DMS153 (cell line): ENCODE results near the gene KLHL15.
A peak's percentile ranks its signal among the peaks of the same experiment; 100 is the strongest.
"Not testable (repeated sequence)": the region's sequence is repeated elsewhere in the genome, so short reads cannot be mapped to it uniquely, and the experiment has no call there.

ENCODE experiments used
- DNase-seq: peaks from one replicate; lab custom pipeline; 2025; lab: John Stamatoyannopoulos, UW

Gene KLHL15

DNA sequence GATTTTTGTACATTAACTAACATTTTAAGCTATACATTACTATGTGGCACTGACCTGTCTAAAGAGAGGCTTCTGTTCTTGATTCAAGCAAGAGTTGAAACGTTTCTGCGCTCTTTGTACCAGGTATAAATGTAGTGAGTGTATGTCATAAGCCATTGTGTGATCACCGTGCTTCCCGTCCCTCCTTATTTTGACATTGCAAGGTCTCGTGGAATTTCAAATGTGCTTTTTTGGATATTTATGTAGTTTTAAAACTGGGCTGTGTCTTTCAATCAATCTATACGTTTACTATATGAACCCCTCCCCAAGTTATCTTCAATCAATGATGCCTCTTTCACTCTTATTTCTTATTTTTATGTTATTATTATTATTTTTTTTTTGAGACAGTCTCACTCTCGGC is at the start of gene KLHL15:
Gene KLHL15 (minus strand): TSS at position 101 of the 400 bp plus-strand sequence. CDS start 20,493 bp downstream, outside the sequence.
- DNase-seq = no peak

DNA sequence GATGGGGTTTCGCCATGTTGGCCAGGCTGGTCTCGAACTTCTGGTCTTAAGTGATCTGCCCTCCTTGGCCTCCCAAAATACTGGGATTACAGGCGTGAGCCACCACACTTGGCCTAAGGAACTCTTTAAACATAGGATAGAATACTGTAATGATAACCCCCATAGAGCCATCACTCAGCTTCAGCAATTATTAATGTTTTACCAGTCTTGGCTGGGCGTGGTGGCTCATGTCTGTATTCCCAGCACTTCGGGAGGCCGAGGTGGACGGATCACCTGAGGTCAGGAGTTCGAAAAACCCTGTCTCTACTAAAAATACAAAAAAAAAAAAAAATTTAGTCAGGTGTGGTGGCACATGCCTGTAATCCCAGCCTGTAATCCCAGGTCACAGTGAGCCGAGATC is 42.9 kb upstream of the KLHL15 start:
- DNase-seq = no peak

GRCh38 chrX:24063488-24063887 is 36.5 kb upstream of the KLHL15 start:
- no peak for DNase-seq

- no peak for DNase-seq
Measured at GRCh38 chrX:24055043-24055356, 28.0 kb upstream of the KLHL15 start.

GRCh38 chrX:24054182-24055042 is 27.4 kb upstream of the KLHL15 start, which contains the start of gene EIF2S3:
Gene EIF2S3 (plus strand): TSS chrX:24054956. CDS start chrX:24054969, 13 bp downstream.
- DNase-seq = peak; percentile 83

GRCh38 chrX:24050522-24051318 is 23.7 kb upstream of the KLHL15 start:
- not testable (repeated sequence) for DNase-seq

- DNase-seq = not testable (repeated sequence)
Measured at GRCh38 chrX:24049643-24050042, 22.7 kb upstream of the KLHL15 start.

DNA sequence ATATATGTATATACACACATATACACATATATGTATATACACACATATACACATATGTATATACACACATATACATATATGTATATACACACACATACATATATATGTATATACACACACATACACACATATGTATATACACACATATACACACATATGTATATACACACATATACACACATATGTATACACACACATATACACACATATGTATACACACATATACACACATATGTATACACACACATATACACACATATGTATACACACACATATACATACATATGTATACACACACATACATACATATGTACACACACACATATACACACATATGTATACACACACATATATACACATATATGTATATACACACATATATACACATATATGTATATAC is 19.1 kb upstream of the KLHL15 start:
- DNase-seq = not testable (repeated sequence)

DNA sequence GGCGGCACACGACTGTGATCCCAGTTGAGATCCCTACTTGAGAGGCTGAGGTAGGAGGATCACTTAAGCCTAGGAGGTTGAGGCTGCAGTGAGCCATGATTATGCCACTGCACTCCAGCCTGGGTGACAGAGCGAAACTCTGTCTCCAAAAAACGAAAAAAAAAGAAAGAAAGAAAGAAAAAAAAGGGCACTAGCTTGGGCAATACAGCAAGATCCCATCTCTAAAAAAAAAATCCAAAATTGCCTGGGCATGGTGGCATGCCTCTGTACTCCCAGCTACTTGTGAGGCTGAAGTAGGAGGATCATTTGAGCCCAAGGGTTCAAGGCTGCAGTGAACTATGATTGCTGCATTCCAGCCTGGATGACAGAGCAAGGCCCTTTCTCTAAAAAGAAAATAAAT is 10.7 kb upstream of the KLHL15 start:
- DNase-seq = no peak

DNA sequence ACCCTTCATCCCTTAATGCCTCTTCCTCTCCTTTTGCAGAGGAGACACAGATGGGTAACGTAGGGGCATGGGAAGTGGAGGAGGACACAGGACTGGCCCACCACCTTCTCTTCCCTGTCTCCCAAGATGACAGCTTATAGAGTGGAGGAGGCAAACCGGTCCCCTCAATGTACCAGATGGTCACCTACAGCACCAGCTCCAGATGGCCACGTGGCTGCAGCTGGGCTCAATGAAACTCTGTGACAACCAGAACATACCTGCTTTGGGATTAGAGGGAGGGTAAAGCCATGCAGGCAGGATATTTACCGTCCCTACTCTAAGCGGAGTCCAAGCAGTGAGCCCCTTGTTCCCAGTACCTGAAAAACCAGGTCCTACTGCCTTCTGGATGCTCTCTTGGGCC is 7.5 kb upstream of the KLHL15 start:
- DNase-seq = no peak

DNA sequence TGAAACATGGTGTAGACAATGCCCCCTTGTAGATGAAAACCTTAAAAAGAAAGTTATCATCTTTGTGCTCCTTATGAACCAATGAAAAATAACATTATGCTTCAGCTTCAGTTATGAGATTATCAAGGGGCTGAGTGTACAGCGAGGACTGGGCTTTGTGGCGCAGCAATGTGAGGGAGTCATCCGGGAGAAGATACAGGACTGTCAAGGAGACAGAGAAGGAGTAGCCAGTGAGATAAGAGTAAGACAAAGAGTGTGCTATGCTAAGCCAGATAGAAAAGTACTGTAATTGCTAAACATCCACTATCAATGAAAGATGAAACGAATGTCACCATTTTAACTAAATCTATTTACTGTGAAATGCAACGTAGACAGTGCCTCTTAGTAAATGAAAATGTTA is 3.6 kb upstream of the KLHL15 start:
- DNase-seq = no peak

DNA sequence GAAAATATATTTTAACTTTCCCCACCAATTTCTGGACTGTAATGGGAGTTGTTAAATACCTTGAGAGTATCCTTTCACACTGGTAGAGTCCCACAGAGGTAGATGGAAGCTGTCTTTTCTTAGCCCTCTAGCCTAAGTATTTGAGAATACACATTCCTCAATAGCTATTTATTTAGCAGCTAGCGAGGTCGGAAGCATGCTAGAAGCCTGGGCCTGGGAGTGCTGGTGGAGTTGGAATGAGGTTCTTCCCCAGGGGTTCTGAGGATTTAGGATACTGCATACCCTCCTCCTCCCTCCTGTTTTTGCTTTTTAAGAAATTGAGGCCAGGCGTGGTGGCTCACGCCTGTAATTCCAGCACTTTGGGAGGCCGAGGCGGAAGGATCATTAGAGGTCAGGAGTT is 999 bp upstream of the KLHL15 start:
- DNase-seq = no peak

- DNase-seq = no peak
Measured at GRCh38 chrX:24026432-24026831, 554 bp downstream of the KLHL15 start.

DNA sequence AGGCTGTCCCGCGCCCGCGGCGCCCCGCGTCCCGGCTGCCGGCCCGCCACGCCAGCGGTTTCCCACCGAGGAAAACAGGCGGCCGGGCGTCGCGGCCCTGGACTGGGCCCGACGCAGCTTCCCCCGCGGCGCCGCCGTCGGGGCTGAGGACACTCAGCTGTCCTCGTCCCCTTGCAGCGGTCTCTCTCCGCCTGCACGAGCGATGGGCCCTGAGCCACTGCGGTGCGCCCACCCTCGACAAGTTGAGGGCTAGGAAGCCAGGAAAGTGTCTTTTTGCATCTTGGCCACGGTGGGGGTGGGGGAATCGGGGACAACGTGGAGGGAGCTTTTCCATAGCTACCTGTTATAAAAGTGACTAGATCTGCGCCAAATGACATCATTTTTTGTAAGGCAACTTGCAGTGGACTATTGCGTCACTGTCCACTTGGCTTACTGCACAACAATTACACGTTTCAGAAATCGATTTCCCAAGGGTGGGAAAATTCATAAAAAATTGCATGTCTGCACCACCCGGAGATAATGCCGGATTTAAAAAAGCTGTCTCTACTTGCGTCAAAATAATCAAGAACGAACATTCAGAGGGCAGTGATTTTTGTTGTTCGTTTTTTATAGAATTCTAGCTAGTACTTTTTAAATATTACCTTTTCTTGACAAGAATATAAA is 1.1 kb downstream of the KLHL15 start:
- no peak for DNase-seq

DNA sequence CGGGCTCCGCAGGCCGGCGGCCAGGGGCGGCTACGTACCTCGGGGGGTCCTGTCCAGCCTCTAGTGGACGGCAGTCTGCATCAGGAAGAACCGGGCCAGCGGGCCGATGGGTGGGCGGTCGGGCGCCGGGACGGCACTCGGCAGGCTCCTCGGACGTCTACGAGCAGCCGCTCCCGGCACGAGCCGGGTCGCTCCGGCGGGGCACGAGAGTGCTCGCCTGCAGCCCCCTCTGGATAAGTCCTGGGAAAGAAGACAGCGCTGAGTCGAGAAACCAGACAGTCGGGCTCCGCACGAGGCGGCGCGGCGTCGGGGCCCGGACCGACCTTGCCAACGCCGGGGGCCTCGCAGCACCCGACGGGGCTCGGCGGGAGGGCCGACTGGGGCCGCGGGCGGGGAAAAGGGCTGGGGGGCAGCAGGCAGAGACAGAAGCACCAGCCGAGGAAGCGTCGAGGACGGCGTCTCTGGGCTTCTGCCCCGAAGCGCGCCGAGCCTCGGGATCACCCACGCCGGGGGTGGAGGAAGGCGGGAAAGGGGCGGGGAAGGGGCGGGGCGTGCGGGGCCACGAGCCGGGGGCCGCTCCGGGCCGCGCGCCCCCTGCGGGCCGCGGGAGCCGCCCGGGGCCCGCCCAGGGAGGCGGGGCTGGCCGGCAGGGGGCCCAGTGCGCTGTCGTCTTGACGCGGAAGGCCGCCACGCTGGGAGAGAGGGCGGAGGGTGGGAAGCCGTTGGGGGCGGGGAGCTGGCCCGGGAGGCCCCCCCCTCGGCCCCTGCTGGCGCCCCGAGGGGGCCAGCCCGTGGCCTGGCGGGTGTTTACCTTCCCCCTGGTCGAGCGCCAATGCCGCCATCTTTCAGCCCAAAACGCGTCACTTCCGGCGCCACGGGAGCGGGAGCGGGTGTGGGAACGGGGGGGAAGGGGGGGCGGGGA is 1.9 kb downstream of the KLHL15 start:
- peak; percentile 58 for DNase-seq

DNA sequence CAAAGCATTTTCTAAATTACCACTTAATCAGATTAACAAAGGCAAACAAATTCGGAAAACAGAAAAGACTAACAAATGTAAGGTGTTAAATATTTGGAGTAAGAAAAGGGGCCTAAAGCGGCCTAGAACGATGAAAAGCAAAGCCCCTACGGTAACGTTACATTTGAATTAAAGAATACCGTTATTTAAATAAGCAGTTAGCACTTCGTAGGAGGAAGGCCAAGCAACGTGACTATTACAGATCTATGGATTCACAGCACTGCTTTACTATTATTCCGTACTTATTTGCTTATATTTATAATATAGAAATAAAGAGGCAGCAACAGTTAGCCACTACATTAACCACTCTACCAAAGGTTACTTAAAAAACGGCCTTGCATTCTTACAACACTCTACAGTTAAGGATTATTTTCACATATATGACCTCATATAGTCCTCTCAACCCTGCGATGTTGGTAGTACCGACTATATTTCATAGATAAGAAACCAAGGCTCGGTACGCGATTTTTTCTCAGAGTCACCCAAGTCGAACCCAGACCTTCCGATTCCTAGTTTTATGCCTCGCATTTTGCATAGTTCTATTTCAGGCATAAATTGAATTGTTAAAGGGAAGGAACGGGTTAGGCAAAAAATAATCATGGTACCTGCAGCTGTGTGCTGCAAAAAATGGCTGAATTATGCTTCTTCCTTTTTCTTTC is 2.9 kb downstream of the KLHL15 start:
- no peak for DNase-seq

DNA sequence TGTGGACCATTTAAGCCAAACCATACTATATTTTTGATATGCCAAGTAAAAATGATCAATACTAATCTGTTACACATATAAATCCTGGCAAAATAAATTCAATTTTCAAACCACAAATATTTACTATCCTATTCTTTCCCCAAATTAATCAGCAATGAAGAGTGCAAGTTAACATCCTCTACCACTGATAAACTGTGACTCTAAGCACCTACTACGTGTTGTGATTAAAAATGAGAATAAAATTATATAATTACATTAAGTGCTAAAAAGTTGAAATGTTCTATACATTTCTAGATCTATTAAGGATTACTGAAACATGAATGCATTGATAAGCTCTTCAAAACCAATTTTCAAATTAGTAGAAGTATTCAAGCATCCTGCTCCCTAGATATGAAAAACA is 3.4 kb downstream of the KLHL15 start:
- DNase-seq = no peak

DNA sequence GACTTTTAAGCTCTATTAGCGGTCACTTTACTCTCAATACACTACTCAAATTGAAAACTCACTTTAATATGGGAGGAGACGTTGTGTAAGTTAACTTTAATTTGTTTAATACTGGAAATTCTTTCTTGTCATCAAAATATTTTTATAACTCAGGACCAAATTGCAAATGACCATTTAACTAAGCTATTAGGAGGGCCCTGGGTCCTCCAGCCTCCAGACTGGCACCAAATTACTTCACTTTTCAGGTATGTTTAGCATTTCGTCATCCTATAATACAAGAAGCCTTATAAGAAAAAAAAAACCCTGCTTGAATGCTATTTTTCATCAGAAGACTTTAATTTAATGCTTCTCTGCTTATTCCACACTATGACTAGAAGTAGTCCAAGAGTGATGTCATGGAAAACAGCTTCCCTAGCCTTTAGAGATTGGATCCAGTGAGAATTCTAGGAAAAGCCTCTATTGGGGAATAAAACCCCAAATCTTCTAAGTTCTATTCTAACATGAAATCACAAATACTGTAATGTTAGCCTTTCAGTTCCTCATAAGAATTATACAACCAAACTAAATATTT is 6.6 kb downstream of the KLHL15 start:
- no peak for DNase-seq

- DNase-seq = no peak
Measured at GRCh38 chrX:24019448-24019847, 7.5 kb downstream of the KLHL15 start.

- no peak for DNase-seq
Measured at GRCh38 chrX:24018809-24019208, 8.2 kb downstream of the KLHL15 start.

GRCh38 chrX:24017674-24018073 is 9.3 kb downstream of the KLHL15 start:
- no peak for DNase-seq
